ENCODE results near the gene NUP210L. TPM values are rescaled to one million over a fixed set of nuclear protein-coding genes. Genes with fewer than 3 reads are reported as not detected.

Gene NUP210L
- total and polyA plus RNA-seq, 9 of the 15 experiments (the other 6 are each of a cell fraction or from before 2014, with no cell fraction given) = 0.01 to 0.04 TPM; not detected in 7

DNA sequence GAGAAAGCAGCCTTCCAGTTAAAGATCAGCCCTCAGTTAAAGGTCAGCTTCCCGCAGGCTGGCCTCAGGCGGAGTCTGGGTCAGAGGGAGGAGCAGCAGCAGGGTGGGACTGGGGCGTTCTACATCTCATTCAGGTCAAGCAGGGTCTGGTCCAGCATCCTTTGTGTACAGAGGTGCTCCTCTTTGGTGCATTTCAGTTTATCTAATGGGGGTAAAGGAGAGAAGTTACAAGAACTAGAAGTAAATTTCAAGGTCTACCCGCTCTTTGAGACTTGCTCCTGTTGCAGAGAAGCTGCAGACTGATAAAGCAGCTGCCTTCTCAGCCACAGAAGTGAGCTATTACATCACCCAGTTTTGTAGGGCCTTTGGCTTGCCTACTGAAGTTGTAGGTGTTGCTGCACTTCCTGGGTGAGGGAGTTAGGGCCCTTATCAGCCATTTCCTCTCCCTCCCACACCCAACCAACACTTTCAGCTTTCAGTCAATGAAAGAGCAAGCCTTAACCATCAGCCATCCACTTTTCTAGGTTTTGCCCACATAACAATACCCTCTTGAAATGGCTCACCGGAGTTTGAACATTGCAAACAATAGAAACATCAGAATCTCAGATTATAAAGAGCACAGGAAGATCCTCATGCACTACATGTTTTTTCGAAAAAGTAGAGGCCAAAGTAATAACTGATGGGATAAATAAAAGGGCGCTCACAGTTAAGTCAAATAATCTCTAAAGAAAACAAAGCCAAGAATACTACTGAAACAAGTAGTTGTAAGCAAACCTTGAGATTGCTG, 2.8 kb upstream of the NUP210L start (continued):
- TF ChIP-seq, protein P1, sequence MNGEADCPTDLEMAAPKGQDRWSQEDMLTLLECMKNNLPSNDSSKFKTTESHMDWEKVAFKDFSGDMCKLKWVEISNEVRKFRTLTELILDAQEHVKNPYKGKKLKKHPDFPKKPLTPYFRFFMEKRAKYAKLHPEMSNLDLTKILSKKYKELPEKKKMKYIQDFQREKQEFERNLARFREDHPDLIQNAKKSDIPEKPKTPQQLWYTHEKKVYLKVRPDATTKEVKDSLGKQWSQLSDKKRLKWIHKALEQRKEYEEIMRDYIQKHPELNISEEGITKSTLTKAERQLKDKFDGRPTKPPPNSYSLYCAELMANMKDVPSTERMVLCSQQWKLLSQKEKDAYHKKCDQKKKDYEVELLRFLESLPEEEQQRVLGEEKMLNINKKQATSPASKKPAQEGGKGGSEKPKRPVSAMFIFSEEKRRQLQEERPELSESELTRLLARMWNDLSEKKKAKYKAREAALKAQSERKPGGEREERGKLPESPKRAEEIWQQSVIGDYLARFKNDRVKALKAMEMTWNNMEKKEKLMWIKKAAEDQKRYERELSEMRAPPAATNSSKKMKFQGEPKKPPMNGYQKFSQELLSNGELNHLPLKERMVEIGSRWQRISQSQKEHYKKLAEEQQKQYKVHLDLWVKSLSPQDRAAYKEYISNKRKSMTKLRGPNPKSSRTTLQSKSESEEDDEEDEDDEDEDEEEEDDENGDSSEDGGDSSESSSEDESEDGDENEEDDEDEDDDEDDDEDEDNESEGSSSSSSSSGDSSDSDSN (IDR thresholded peaks at IDR 0.05; ENCODE audit: borderline replicate concordance in 1 of 2, low read depth in 2 of 2, low read length in 2 of 2) = no peak; a peak in 1 of 4 replicates
- TF ChIP-seq, protein P2, sequence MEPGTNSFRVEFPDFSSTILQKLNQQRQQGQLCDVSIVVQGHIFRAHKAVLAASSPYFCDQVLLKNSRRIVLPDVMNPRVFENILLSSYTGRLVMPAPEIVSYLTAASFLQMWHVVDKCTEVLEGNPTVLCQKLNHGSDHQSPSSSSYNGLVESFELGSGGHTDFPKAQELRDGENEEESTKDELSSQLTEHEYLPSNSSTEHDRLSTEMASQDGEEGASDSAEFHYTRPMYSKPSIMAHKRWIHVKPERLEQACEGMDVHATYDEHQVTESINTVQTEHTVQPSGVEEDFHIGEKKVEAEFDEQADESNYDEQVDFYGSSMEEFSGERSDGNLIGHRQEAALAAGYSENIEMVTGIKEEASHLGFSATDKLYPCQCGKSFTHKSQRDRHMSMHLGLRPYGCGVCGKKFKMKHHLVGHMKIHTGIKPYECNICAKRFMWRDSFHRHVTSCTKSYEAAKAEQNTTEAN (CRISPR knock-in tag; IDR thresholded peaks at IDR 0.05) = no peak
- TF ChIP-seq FOXA1 (IDR thresholded peaks at IDR 0.05; ENCODE audit: borderline replicate concordance) (no peak), PYGO2 (tag; IDR thresholded peaks at IDR 0.05) (no peak), TAF1 (IDR thresholded peaks at IDR 0.05; ENCODE audit: control insufficient read depth, extremely low read depth, insufficient read depth, low read length, severe bottlenecking) (peak; percentile 61), SRSF7 (optimal IDR thresholded peaks at IDR 0.05; ENCODE audit: low read depth, low read length) (no peak), XRCC3 (IDR thresholded peaks at IDR 0.05) (no peak), ZNF143 (CRISPR knock-in tag; IDR thresholded peaks at IDR 0.05) (no peak), CEBPB (tag; IDR thresholded peaks at IDR 0.05) (peak; percentile 98), ZNF134 (CRISPR knock-in tag; conservative IDR thresholded peaks at IDR 0.05) (no peak; the same call in 1 of the 2 replicates), ZNF589 (CRISPR knock-in tag; IDR thresholded peaks at IDR 0.05; ENCODE audit: low read depth) (peak; percentile 58; the same call in 1 of the 2 replicates), ARHGAP35 (IDR thresholded peaks at IDR 0.05; ENCODE audit: partially characterized antibody) (no peak), ZC3H4 (CRISPR knock-in tag; IDR thresholded peaks at IDR 0.05; ENCODE audit: borderline replicate concordance) (no peak), TEAD1 (CRISPR knock-in tag; IDR thresholded peaks at IDR 0.05) (peak; percentile 33 to 49; a peak in 1 of 4 replicates)
- TF ChIP-seq, protein P3, sequence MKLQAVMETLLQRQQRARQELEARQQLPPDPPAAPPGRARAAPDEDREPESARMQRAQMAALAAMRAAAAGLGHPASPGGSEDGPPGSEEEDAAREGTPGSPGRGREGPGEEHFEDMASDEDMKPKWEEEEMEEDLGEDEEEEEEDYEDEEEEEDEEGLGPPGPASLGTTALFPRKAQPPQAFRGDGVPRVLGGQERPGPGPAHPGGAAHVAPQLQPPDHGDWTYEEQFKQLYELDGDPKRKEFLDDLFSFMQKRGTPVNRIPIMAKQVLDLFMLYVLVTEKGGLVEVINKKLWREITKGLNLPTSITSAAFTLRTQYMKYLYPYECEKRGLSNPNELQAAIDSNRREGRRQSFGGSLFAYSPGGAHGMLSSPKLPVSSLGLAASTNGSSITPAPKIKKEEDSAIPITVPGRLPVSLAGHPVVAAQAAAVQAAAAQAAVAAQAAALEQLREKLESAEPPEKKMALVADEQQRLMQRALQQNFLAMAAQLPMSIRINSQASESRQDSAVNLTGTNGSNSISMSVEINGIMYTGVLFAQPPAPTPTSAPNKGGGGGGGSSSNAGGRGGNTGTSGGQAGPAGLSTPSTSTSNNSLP (IDR thresholded peaks at IDR 0.05; ENCODE audit: borderline replicate concordance, low read depth, low read length) = no peak; the same call in 1 of the 2 replicates
- TF ChIP-seq, protein P4, sequence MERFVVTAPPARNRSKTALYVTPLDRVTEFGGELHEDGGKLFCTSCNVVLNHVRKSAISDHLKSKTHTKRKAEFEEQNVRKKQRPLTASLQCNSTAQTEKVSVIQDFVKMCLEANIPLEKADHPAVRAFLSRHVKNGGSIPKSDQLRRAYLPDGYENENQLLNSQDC (CRISPR knock-in tag; IDR thresholded peaks at IDR 0.05) = no peak
- TF ChIP-seq, protein P5, sequence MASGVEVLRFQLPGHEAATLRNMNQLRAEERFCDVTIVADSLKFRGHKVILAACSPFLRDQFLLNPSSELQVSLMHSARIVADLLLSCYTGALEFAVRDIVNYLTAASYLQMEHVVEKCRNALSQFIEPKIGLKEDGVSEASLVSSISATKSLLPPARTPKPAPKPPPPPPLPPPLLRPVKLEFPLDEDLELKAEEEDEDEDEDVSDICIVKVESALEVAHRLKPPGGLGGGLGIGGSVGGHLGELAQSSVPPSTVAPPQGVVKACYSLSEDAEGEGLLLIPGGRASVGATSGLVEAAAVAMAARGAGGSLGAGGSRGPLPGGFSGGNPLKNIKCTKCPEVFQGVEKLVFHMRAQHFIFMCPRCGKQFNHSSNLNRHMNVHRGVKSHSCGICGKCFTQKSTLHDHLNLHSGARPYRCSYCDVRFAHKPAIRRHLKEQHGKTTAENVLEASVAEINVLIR (CRISPR knock-in tag; IDR thresholded peaks at IDR 0.05) = no peak

Data from K562 (cell line).